GM12864 (cell line): ENCODE data around the gene PRXL2C.
"Not testable (repeated sequence)": the region's sequence is repeated elsewhere in the genome, so short reads cannot be mapped to it uniquely, and the experiment has no call there.

Experiments used
- DNase-seq: peaks from one replicate; pipeline ENCODE4 v3.0.0-alpha.2; 2011; ENCODE audit warnings: low read depth
- H3K4me3 ChIP-seq: 2 replicates; pipeline ENCODE4 v1.5.1; 2011; ENCODE audit warnings: mild to moderate bottlenecking, low read depth, low read length, control low read depth
- TF ChIP-seq, protein P1 (sequence below): IDR thresholded peaks from 2 replicates; pipeline ENCODE4 v1.5.1; 2011; ENCODE audit warnings: low read depth, mild to moderate bottlenecking, moderate library complexity, low read length, control low read depth, inconsistent platforms; ENCODE audit errors: missing control alignments

The PRXL2C gene

DNA sequence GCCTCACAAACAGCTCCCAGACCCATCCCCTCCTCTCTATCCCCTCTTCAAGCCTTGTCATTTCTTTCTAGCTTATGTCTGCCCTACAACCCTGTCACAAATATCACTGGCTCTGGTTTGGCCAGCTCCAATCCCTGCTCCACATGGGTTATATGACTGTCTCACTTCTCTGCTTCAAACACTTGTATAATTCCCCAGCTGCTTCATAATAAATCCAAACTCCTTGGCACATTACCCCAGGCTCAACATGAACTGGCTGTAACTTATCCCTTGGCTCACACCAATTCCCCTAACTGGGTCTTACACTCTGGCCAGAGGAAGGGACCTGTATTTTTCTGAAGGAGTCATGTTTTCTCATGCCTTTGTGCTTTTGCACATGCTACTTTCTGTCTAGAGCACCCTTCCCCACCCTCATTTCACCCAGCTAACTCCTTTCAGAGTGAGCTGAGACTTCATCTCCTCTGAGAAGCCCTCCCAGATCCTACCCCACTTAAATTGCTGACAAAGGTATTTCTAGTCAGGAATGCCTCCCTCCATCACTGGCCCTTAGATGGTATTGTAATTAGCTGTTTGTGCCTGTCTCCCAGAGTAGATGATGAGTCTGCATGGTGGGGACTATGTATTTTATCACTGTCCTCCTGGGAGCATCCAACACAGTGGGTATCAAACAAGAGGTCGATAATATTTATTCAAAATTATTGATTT is 5.3 kb downstream of the PRXL2C start:
- no peak overlapping the region for H3K4me3 ChIP-seq
- DNase-seq = no peak
- TF ChIP-seq, protein P1, sequence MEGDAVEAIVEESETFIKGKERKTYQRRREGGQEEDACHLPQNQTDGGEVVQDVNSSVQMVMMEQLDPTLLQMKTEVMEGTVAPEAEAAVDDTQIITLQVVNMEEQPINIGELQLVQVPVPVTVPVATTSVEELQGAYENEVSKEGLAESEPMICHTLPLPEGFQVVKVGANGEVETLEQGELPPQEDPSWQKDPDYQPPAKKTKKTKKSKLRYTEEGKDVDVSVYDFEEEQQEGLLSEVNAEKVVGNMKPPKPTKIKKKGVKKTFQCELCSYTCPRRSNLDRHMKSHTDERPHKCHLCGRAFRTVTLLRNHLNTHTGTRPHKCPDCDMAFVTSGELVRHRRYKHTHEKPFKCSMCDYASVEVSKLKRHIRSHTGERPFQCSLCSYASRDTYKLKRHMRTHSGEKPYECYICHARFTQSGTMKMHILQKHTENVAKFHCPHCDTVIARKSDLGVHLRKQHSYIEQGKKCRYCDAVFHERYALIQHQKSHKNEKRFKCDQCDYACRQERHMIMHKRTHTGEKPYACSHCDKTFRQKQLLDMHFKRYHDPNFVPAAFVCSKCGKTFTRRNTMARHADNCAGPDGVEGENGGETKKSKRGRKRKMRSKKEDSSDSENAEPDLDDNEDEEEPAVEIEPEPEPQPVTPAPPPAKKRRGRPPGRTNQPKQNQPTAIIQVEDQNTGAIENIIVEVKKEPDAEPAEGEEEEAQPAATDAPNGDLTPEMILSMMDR = no peak

DNA sequence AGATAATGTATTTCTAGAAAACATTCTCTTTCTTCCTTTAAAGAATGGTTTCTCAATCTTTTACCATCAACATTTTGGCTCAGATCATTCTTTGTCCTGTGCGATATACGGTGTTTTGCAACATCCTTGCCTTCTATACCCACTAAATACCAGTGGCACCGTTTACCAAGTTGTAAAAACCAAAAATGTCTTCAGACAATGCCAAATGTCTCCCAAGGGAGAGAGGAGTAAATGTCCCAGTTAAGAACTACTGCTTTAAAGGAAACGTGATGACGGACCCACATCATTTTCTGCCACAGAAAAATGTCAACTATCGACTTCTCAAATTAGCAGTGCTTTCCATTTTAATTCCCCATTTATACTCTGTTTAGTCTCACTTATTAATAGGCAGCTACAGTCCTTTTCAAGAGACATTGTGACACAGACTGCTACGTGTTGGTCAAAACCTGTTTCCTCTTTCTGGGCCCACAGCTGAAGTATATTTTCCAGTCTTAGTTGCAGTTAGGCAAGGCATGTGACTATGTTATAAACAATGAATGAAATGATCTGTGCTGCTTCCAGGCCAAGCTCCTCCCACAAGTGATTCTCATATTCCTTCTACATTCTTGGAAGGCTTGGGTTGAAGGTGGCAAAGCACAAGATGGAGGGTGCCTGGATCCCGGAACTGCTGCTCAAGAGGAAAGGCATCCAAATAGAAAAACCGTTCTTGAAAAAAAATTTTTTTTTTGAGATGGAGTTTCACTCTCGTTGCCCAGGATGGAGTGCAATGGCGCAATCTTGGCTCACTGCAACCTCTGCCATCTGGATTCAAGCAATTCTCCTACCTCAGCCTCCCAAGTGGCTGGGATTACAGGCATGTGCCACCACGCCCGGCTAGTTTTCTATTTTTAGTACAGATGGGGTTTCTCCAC is 8.8 kb downstream of the PRXL2C start:
- H3K4me3 ChIP-seq = no peak overlapping the region
- no peak for DNase-seq
- TF ChIP-seq, protein P1 = no peak

DNA sequence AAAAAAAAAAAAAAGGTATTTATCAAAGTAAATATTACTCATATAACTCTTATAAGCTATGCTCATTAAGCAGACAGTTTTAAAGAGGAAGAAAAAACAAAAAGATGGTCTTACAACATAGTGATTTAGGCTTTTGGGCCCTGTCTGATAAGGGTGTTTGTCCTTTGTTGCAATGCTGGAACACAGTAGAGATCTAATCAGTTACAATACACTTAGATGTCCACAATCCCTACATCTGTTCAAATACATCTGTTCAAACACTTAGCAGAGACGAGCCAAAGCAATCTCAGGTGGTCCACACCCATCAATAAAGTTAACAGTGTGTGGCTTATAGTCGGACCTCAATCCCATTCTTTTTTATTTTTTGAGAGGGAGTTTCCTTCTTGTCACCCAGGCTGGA is 11.0 kb downstream of the PRXL2C start:
- DNase-seq = no peak
- H3K4me3 ChIP-seq = no peak overlapping the region
- TF ChIP-seq, protein P1 = no peak

DNA sequence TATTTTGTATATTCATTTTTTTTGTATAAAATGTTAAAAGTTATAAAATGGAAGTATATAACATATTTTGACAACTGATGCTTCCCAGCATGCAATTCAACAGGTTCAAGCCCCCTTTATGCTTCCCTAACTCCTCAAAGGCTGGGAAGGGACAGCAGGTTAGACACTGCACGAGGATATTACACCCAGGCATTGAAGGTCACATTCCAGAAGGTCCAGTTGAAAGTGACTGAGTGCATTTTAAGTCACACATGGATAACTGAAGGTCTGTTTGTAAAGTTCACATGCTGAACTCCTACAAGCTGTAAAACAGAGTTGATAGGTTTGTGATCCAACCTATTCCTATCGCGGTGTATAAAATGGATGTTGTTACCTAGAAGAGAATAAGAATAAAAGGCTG is 13.6 kb downstream of the PRXL2C start:
- TF ChIP-seq, protein P1 = no peak
- no peak overlapping the region for H3K4me3 ChIP-seq
- no peak for DNase-seq

DNA sequence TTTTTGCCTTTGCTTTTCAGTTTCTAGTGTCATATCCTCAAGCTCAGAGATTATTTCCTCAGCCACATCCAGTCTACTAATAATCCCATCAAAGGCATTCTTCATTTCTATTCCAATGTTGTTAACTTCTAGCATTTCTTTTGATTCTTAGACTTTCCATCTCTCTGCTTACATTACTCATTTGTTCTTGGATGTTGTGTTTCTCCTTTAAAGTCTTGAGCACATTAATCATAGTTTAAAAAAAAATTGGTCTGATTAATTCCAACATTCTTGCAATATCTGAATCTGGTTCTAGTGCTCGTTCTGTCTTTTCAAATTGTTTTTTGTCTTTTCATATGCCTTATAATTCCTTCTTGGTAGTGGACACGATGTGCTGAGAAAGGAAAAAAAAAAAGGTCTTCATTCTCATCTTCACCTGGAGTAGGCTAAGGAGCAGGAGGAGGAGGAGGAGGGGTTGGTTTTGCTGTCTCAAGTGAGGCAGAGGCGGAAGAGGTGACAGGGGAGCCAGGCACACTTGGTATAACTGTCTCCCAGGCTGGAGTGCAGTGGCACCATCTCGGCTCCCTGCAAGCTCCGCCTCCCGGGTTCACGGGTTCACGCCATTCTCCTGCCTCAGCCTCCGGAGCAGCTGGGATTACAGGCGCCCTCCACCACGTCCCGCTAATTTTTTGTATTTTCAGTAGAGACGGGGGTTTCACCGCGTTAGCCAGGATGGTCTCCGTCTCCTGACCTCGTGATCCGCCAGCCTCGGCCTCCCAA is 16.3 kb downstream of the PRXL2C start:
- no peak for DNase-seq
- H3K4me3 ChIP-seq = no peak overlapping the region
- TF ChIP-seq, protein P1 = no peak

DNA sequence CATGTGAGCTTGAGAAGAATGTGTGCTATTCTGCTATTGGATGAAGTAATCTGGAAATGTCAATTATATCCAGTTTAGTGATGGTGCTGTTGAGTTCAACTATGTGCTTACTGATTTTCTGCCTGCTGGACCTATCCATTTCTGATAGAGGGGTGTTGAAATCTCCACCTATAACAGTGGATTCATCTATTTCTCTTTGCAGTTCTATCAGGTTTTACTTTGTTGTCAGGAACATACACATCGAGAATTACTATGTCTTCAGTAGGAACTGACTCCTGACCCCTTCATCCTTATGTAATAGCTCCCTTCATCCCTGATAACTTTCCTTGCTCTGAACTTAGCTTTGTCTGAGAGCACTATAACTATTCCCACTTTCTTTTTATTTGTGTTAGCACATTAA is 18.7 kb downstream of the PRXL2C start:
- H3K4me3 ChIP-seq = no peak overlapping the region
- TF ChIP-seq, protein P1 = no peak
- DNase-seq = no peak

DNA sequence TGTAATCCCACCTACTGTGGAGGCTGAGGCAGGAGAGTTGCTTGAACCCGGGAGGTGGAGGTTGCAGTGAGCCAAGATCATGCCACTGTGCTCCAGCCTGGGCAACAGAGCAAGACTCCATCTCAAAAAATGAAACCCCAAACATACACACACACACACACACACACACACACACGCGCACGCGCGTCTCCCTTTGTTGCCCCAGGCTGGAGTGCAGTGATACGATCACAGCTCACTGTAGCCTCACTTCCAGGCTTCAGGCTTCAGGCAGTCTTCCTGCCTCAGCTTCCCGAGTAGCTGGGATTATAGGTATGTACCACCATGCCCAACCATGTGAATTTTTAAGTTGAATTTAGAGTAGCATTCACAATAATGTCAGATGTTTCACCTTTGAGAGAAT is 21.5 kb downstream of the PRXL2C start:
- H3K4me3 ChIP-seq, DNase-seq: not testable (repeated sequence)
